Peyer's patch (tissue), 4 donors: Measurements from ENCODE around the gene P2RY8. TPM values are rescaled to one million over a fixed set of nuclear protein-coding genes. Genes with fewer than 3 reads are reported as not detected.
"Not testable (repeated sequence)": the region's sequence is repeated elsewhere in the genome, so short reads cannot be mapped to it uniquely, and the experiment has no call there.

Experiments used
- DNase-seq, 3 donors: peaks; one replicate each; pipeline ENCODE4 v3.0.0-alpha.2; 2017 to 2019
- H3K27ac ChIP-seq, 4 donors: fragments of 200-600 bp; sonication (generic); one replicate each; pipeline ENCODE4 v1.5.1; 2016 to 2019
- H3K27me3 ChIP-seq, 2 donors: fragments of 200-600 bp; sonication (generic); one replicate each; pipeline ENCODE4 v1.5.1; 2019
- H3K36me3 ChIP-seq, 3 donors: fragments of 200-600 bp; sonication (generic); one replicate each; pipeline ENCODE4 v1.5.1; 2016 to 2019
- H3K4me1 ChIP-seq, 4 donors: fragments of 200-600 bp; sonication (generic); one replicate each; pipeline ENCODE4 v1.5.1; 2016 to 2019
- H3K4me3 ChIP-seq, 4 donors: fragments of 200-600 bp; sonication (generic); 1 replicate in 3 of 4; 2 replicates in 1 of 4; pipeline ENCODE4 v1.5.1; 2016 to 2019; ENCODE audit warnings: mild to moderate bottlenecking in 1 of 4
- H3K9me3 ChIP-seq, 4 donors: fragments of 200-600 bp; sonication (generic); one replicate each; pipeline ENCODE4 v1.5.1; 2016 to 2019; ENCODE audit warnings: mild to moderate bottlenecking in 1 of 4
- CTCF ChIP-seq, 6 experiments: fragments of 450-650 bp in 4 of 6; fragments of 200-600 bp in 2 of 6; sonication (generic) in 1 of 6; IDR thresholded peaks; one replicate each; pipeline ENCODE4 v1.5.1; 2017 to 2019; ENCODE audit warnings: antibody characterized with exemption in 6 of 6, mild to moderate bottlenecking in 3 of 6, moderate library complexity in 1 of 6
- POLR2A ChIP-seq, 2 donors: fragments of 450-650 bp; IDR thresholded peaks; one replicate each; pipeline ENCODE4 v1.5.1; 2017; ENCODE audit warnings: antibody characterized with exemption in 2 of 2, mild to moderate bottlenecking in 2 of 2, moderate library complexity in 2 of 2
- total RNA-seq, 4 donors: library from RNA; depleted of rRNA; stranded (reverse); fragments of >200 nt; gene quantifications; one replicate each; pipeline ENCODE4 v1.1.0, GENCODE V29; 2016

The P2RY8 gene
- total RNA-seq, 4 donors from 2014 or later = 0.35 to 5.8 (median 1.2) TPM

DNA sequence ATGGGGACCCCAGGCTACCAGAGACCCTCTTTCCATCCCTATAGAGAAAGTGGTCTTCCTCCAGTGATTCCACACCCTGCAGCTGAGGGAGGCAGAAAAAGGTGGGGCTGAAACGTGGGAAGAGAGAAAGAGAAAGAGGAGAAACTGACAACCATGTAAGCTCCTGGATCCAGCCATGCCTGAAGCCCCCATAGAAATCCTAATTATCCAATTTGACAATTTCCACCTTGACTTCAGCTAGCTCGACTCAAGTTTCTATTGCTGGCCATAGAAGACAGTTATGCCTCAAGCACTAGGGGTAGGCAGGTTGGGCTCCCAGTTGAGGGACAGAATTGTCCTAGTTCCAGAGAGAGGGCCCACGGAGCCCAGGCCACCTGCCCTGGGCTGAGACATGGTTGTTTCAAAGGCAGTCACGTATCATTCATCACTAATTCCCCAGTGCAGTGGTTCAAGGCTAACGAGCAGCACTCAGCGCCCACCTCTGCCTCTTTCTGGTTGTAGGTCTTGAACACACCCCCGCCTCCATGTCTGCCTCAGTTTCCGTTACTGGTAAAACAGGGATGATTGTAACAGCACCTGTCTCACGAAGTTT, 44.5 kb downstream of the P2RY8 start:
- peak in 2 of 3 donors; percentile 15 to 32 for DNase-seq
- Histone ChIP-seq H3K36me3 (no peaks in the 10 kb centered on the region), H3K4me3 (no peak overlapping the region), H3K9me3 (no peaks in the 10 kb centered on the region), H3K27ac (no peak overlapping the region), H3K4me1 (no peaks in the 10 kb centered on the region), H3K27me3 (no peaks in the 10 kb centered on the region)
- TF ChIP-seq CTCF (IDR thresholded peaks at IDR 0.05) = no peak
- TF ChIP-seq POLR2A (IDR thresholded peaks at IDR 0.05) = no peak

DNA sequence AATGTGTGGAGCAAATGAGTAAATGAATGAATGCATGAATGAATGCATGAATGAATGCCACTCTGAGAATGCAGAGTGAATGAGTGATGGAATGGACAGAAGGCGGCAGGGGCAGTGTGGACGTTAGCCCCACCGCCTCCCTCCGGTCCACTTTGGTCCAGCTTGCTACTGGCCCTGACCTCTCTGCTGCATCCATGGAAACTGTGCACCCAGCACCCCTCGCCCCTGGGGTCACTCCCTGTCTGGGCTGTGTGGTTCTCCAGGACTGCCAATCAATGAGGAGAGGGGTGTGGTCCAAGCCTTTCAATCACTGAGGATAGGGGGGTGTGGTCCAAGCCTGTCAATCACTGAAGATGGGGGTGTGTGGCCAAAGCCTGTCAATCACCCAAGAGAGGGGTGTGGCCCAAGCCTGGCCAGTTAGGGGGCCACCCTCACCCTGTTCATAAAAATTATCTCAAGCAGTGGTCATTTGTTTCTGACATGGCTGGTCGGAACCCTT, 45.1 kb downstream of the P2RY8 start:
- Histone ChIP-seq H3K4me1 (no peaks in the 10 kb centered on the region), H3K9me3 (no peaks in the 10 kb centered on the region), H3K27ac (no peak overlapping the region), H3K4me3 (no peak overlapping the region), H3K36me3 (no peaks in the 10 kb centered on the region), H3K27me3 (no peaks in the 10 kb centered on the region)
- TF ChIP-seq CTCF (IDR thresholded peaks at IDR 0.05) = no peak
- no peak for TF ChIP-seq POLR2A (IDR thresholded peaks at IDR 0.05)
- peak in 2 of 3 donors; percentile 22 to 40 for DNase-seq

DNA sequence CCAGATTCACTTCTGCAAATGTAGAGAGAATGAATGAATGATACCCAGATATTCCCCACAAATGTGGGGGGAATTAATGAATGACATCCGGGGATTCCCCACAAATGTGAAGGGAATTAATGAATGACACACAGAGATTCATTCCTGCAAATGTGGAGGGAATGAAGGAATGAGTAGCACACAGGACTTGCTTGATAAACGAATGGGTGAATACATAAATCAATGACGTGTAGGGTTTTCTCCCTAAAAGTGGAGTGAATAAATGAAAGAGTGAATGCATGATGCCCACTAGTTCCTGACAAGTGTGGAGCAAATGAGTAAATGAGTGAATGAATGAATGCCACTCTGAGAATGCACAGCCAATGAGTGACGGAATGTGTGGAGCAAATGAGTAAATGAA, 45.7 kb downstream of the P2RY8 start:
- not testable (repeated sequence) for H3K27ac ChIP-seq, H3K36me3 ChIP-seq, H3K9me3 ChIP-seq, H3K4me1 ChIP-seq, H3K27me3 ChIP-seq, H3K4me3 ChIP-seq, DNase-seq

DNA sequence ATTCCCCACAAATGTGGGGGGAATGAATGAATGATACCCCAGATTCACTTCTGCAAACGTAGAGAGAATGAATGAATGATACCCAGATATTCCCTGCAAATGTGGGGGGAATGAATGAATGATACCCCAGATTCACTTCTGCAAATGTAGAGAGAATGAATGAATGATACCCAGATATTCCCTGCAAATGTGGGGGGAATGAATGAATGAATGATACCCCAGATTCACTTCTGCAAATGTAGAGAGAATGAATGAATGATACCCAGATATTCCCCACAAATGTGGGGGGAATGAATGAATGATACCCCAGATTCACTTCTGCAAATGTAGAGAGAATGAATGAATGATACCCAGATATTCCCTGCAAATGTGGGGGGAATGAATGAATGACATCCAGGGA, 46.3 kb downstream of the P2RY8 start:
- H3K27ac ChIP-seq, H3K36me3 ChIP-seq, H3K27me3 ChIP-seq, H3K4me1 ChIP-seq, H3K4me3 ChIP-seq, DNase-seq, H3K9me3 ChIP-seq: not testable (repeated sequence)

GRCh38 chrX:1489354-1489753, 47.6 kb downstream of the P2RY8 start:
- not testable (repeated sequence) for H3K27ac ChIP-seq, H3K36me3 ChIP-seq, H3K27me3 ChIP-seq, H3K9me3 ChIP-seq, DNase-seq, H3K4me1 ChIP-seq, H3K4me3 ChIP-seq

DNA sequence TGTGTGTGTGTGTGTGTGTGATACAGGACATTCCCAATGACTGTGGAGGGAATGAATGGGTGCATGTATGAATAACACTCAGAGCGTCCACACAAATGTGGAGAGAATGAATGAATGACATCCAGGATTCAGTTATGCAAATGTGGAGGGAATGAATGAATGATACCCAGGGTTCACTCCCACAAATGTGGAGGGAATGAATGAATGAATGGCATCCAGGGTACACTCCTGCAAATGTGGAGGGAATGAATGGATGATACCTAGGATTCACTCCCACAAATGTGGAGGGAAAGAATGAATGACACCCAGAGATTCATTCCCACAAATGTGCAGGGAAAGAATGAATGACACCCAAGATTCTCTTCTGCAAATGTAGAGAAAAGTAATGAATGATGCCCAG, 48.2 kb downstream of the P2RY8 start:
- H3K27ac ChIP-seq = no peak overlapping the region
- TF ChIP-seq POLR2A (IDR thresholded peaks at IDR 0.05) (no peak), CTCF (IDR thresholded peaks at IDR 0.05) (no peak)
- no peaks in the 10 kb centered on the region for H3K9me3 ChIP-seq
- H3K4me1 ChIP-seq = no peaks in the 10 kb centered on the region
- no peak for DNase-seq
- no peaks in the 10 kb centered on the region for H3K36me3 ChIP-seq
- H3K27me3 ChIP-seq = no peaks in the 10 kb centered on the region
- no peak overlapping the region for H3K4me3 ChIP-seq

DNA sequence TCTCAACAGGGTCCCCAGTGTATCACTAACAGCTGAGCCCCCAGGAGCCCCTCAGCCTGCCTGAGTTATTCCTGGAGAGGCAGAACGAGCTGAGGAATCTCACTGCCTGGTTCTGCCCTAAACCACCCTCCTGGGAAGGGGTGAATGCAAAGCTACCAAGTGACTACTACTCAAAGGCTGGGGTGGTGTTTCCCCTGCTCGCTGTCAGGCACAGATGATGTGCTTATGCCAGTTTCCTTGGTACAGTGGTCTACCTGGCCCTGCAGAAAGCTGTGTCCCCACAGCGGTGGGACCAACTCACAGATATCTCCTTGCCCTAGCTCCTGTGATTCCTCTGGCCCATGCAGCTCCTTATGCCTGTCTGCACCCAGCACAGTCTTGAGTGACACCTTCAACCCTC, 48.8 kb downstream of the P2RY8 start:
- H3K27me3 ChIP-seq = no peaks in the 10 kb centered on the region
- H3K4me3 ChIP-seq = no peak overlapping the region
- H3K9me3 ChIP-seq = no peaks in the 10 kb centered on the region
- no peak overlapping the region for H3K27ac ChIP-seq
- no peaks in the 10 kb centered on the region for H3K36me3 ChIP-seq
- H3K4me1 ChIP-seq = no peaks in the 10 kb centered on the region
- no peak for TF ChIP-seq CTCF (IDR thresholded peaks at IDR 0.05)
- no peak for TF ChIP-seq POLR2A (IDR thresholded peaks at IDR 0.05)
- peak in 2 of 3 donors; percentile 5 to 11 for DNase-seq
